ENCODE data around the gene CCDC185. TPM values are rescaled to one million over a fixed set of nuclear protein-coding genes. Genes with fewer than 3 reads are reported as not detected.

The CCDC185 gene
- total RNA-seq, 4 donors from 2014 or later: not detected

- ATAC-seq (ENCODE audit: low FRiP score) (peak; percentile 57), DNase-seq (ENCODE audit: low spot score) (no peak)
- no peak for TF ChIP-seq CTCF (IDR thresholded peaks at IDR 0.05)
These were observed 16.8 kb downstream of the CCDC185 start for GRCh38 chr1:223410036-223410435.

GRCh38 chr1:223411309-223411708, 18.1 kb downstream of the CCDC185 start:
- TF ChIP-seq CTCF (IDR thresholded peaks at IDR 0.05): no peak
- DNase-seq (ENCODE audit: low spot score) (no peak), ATAC-seq (ENCODE audit: low FRiP score) (no peak)

GRCh38 chr1:223411710-223412109, 18.5 kb downstream of the CCDC185 start:
- TF ChIP-seq CTCF (IDR thresholded peaks at IDR 0.05): no peak
- ATAC-seq (ENCODE audit: low FRiP score): no peak
- no peak for DNase-seq (ENCODE audit: low spot score)

- no peak for TF ChIP-seq CTCF (IDR thresholded peaks at IDR 0.05)
- DNase-seq (ENCODE audit: low spot score): no peak
- ATAC-seq (ENCODE audit: low FRiP score): no peak
These were observed 20.0 kb downstream of the CCDC185 start for GRCh38 chr1:223413216-223413615.

- no peak for DNase-seq (ENCODE audit: low spot score)
- ATAC-seq (ENCODE audit: low FRiP score): no peak
- no peak for TF ChIP-seq CTCF (IDR thresholded peaks at IDR 0.05)
These were observed 24.2 kb downstream of the CCDC185 start for GRCh38 chr1:223417444-223417843.

GRCh38 chr1:223417903-223418663, 24.9 kb downstream of the CCDC185 start:
- no peak for ATAC-seq (ENCODE audit: low FRiP score)
- no peak for DNase-seq (ENCODE audit: low spot score)
- no peak for TF ChIP-seq CTCF (IDR thresholded peaks at IDR 0.05)

- DNase-seq (ENCODE audit: low spot score) (no peak), ATAC-seq (ENCODE audit: low FRiP score) (no peak)
- no peak for TF ChIP-seq CTCF (IDR thresholded peaks at IDR 0.05)
These were observed 25.9 kb downstream of the CCDC185 start for GRCh38 chr1:223419115-223419514.
